ENCODE measurements around the gene ZNF575.

ZNF575 gene

GRCh38 chr19:43532962-43533545 lies at the start of gene ZNF575:
Gene ZNF575 (plus strand): TSS chr19:43533188. CDS start chr19:43534423, 1,235 bp downstream.
- TF ChIP-seq GATA3 (IDR thresholded peaks at IDR 0.05; ENCODE audit: low read depth, low read length) (no peak), GATA2 (IDR thresholded peaks at IDR 0.05; ENCODE audit: low read depth, low read length) (no peak)

- no peak for TF ChIP-seq GATA3 (IDR thresholded peaks at IDR 0.05; ENCODE audit: low read depth, low read length)
- TF ChIP-seq GATA2 (IDR thresholded peaks at IDR 0.05; ENCODE audit: low read depth, low read length) = no peak
These were observed 49.7 kb upstream of the ZNF575 start for GRCh38 chr19:43483281-43483680.

GRCh38 chr19:43485951-43486350 lies 47.0 kb upstream of the ZNF575 start:
- no peak for TF ChIP-seq GATA2 (IDR thresholded peaks at IDR 0.05; ENCODE audit: low read depth, low read length)
- TF ChIP-seq GATA3 (IDR thresholded peaks at IDR 0.05; ENCODE audit: low read depth, low read length) = no peak

- TF ChIP-seq GATA3 (IDR thresholded peaks at IDR 0.05; ENCODE audit: low read depth, low read length) (no peak), GATA2 (IDR thresholded peaks at IDR 0.05; ENCODE audit: low read depth, low read length) (no peak)
These were observed 46.6 kb upstream of the ZNF575 start for GRCh38 chr19:43486412-43486811.

- no peak for TF ChIP-seq GATA3 (IDR thresholded peaks at IDR 0.05; ENCODE audit: low read depth, low read length)
These were observed 44.8 kb upstream of the ZNF575 start for GRCh38 chr19:43488179-43488578.

GRCh38 chr19:43489310-43489709 lies 43.7 kb upstream of the ZNF575 start:
- TF ChIP-seq GATA2 (IDR thresholded peaks at IDR 0.05; ENCODE audit: low read depth, low read length) = no peak
- no peak for TF ChIP-seq GATA3 (IDR thresholded peaks at IDR 0.05; ENCODE audit: low read depth, low read length)

GRCh38 chr19:43489979-43490599 lies 42.9 kb upstream of the ZNF575 start:
- TF ChIP-seq GATA2 (IDR thresholded peaks at IDR 0.05; ENCODE audit: low read depth, low read length) = no peak
- no peak for TF ChIP-seq GATA3 (IDR thresholded peaks at IDR 0.05; ENCODE audit: low read depth, low read length)

- TF ChIP-seq GATA3 (IDR thresholded peaks at IDR 0.05; ENCODE audit: low read depth, low read length) (no peak), GATA2 (IDR thresholded peaks at IDR 0.05; ENCODE audit: low read depth, low read length) (no peak)
These were observed 42.2 kb upstream of the ZNF575 start for GRCh38 chr19:43490759-43491158.

- no peak for TF ChIP-seq GATA2 (IDR thresholded peaks at IDR 0.05; ENCODE audit: low read depth, low read length)
- TF ChIP-seq GATA3 (IDR thresholded peaks at IDR 0.05; ENCODE audit: low read depth, low read length) = no peak
These were observed 37.9 kb upstream of the ZNF575 start for GRCh38 chr19:43495082-43495481.

- no peak for TF ChIP-seq GATA3 (IDR thresholded peaks at IDR 0.05; ENCODE audit: low read depth, low read length)
These were observed 36.0 kb upstream of the ZNF575 start for GRCh38 chr19:43496960-43497359.

GRCh38 chr19:43498233-43498842 lies 34.6 kb upstream of the ZNF575 start:
- TF ChIP-seq GATA3 (IDR thresholded peaks at IDR 0.05; ENCODE audit: low read depth, low read length) = no peak
- no peak for TF ChIP-seq GATA2 (IDR thresholded peaks at IDR 0.05; ENCODE audit: low read depth, low read length)

GRCh38 chr19:43499042-43499441 lies 33.9 kb upstream of the ZNF575 start:
- TF ChIP-seq GATA3 (IDR thresholded peaks at IDR 0.05; ENCODE audit: low read depth, low read length) (no peak), GATA2 (IDR thresholded peaks at IDR 0.05; ENCODE audit: low read depth, low read length) (no peak)

- TF ChIP-seq GATA2 (IDR thresholded peaks at IDR 0.05; ENCODE audit: low read depth, low read length) = no peak
These were observed 31.1 kb upstream of the ZNF575 start for GRCh38 chr19:43501661-43502418.

GRCh38 chr19:43502419-43502976 lies 30.5 kb upstream of the ZNF575 start:
- TF ChIP-seq GATA3 (IDR thresholded peaks at IDR 0.05; ENCODE audit: low read depth, low read length) = no peak
- no peak for TF ChIP-seq GATA2 (IDR thresholded peaks at IDR 0.05; ENCODE audit: low read depth, low read length)
